GM23248 (cell line): ENCODE results near the gene CREB3.

Experiments
- EZH2 ChIP-seq: fragments of 200-600 bp; sonication (generic); IDR thresholded peaks from 2 replicates; pipeline ENCODE4 v1.6.1; 2018; ENCODE audit warnings: antibody characterized with exemption, mild to moderate bottlenecking; ENCODE audit not compliant: insufficient read depth, poor library complexity, severe bottlenecking
- EZH2phosphoT487 ChIP-seq: fragments of 200-600 bp; sonication (generic); IDR thresholded peaks from 2 replicates; pipeline ENCODE4 v1.6.1; 2018; ENCODE audit warnings: antibody characterized with exemption, moderate library complexity, mild to moderate bottlenecking, low read depth; ENCODE audit not compliant: insufficient read depth

DNA sequence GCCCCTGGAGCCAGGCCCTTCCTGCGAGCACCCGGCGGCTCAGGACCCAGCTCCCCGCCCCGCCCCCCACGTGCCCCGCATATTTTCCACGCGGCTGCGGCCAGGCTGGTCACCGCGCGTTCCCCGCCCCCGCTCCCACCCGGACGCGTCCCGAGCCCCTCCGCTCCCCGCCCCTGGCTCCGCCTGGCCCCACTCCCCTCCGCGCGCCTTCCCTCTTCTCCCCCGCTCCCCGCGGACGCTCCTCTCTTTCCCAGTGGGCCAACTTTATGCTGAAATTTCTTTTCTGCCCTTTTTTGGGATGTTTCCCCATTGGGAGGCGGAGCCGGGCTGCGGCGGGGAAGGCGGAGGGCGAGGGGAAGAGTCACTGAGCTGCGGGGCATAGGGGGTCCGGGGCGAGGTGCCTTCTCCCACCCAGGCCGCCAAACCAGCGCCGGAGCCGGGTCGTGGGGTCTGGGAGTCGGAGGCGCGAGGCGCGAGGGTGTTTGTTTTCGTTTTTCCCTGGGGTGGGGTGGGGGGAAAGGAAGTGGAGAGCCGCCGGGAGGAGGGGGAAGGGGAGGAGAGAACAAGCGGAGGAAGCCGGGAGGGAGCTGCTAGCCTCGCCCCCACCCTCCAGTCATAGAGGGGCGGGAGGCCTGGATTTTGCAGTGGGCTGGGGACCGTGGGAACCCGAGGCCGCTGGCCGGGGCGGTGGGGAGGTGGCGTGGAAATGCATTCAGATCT lies 41.7 kb upstream of the CREB3 start:
- TF ChIP-seq EZH2: no peak
- no peak for TF ChIP-seq EZH2phosphoT487
